H1 (cell line): ENCODE data around the gene ELOVL2. TPM values are rescaled to one million over a fixed set of nuclear protein-coding genes. Genes with fewer than 3 reads are reported as not detected.

Experiments used
- CTCF ChIA-PET: fragments of 300-600 bp; sonication (Branson Sonifier 250); formaldehyde crosslinking; loops from one replicate; lab custom pipeline; 2021; ENCODE audit not compliant: partially characterized antibody; lab: Charles Lee
- POLR2A ChIA-PET: fragments of 300-600 bp; sonication (Branson Sonifier 250); formaldehyde crosslinking; loops from one replicate; lab custom pipeline; 2021; ENCODE audit warnings: inconsistent platforms; ENCODE audit not compliant: partially characterized antibody; lab: Charles Lee
- DNase-seq, 2 experiments: peaks; one replicate each; pipeline versions ENCODE4 v3.0.0 to v3.0.0-alpha.2; 2010 to 2022; ENCODE audit warnings: low spot score in 2 of 2, low read depth in 1 of 2, mixed read lengths in 1 of 2
- FAIRE-seq: peaks from 2 replicates; lab custom pipeline; 2011; peaks lifted over from hg19 to GRCh38; lab: Jason Lieb, UNC
- H2AFZ ChIP-seq: 2 replicates; pipeline ENCODE4 v1.8.1; 2012; ENCODE audit warnings: low read length, inconsistent platforms
- H2AK5ac ChIP-seq: 2 replicates; pipeline ENCODE4 v1.6.1; 2013; ENCODE audit warnings: low read depth, low read length
- H2BK120ac ChIP-seq: replicated peaks from 2 replicates; pipeline ENCODE3; 2013; ENCODE audit warnings: low read depth, low read length, inconsistent platforms
- H2BK12ac ChIP-seq: 2 replicates; pipeline ENCODE4 v1.6.1; 2013; ENCODE audit warnings: low read depth, low read length
- H2BK15ac ChIP-seq: 2 replicates; pipeline ENCODE4 v1.6.1; 2013; ENCODE audit warnings: low read length
- H2BK20ac ChIP-seq: 2 replicates; pipeline ENCODE4 v1.6.1; 2013; ENCODE audit warnings: low read length
- H2BK5ac ChIP-seq: 2 replicates; pipeline ENCODE4 v1.6.1; 2013; ENCODE audit warnings: low read depth, low read length
- H3K14ac ChIP-seq: 2 replicates; pipeline ENCODE4 v1.6.1; 2013; ENCODE audit warnings: inconsistent platforms; ENCODE audit not compliant: insufficient read length
- H3K18ac ChIP-seq: 2 replicates; pipeline ENCODE4 v1.6.1; 2013; ENCODE audit warnings: low read length; ENCODE audit errors: extremely low read depth
- H3K23ac ChIP-seq: 2 replicates; pipeline ENCODE4 v1.6.1; 2013; ENCODE audit warnings: inconsistent platforms; ENCODE audit not compliant: insufficient read length
- H3K23me2 ChIP-seq: 2 replicates; pipeline ENCODE4 v1.6.1; 2013; ENCODE audit warnings: low read depth, low read length
- H3K27ac ChIP-seq: 2 replicates; pipeline ENCODE4 v1.6.1; 2011; ENCODE audit warnings: low read depth, low read length, inconsistent platforms
- H3K27me3 ChIP-seq, 4 experiments: replicated peaks in 1 of 4; 1 replicate in 1 of 4; 2 replicates in 3 of 4; pipeline versions ENCODE4 v1.6.1 to v1.8.1; 2011 to 2013; ENCODE audit warnings: low read length in 3 of 4, mild to moderate bottlenecking in 3 of 4, inconsistent platforms in 2 of 4, mixed read lengths in 2 of 4, moderate library complexity in 1 of 4; ENCODE audit not compliant: control insufficient read depth in 3 of 4, insufficient read depth in 3 of 4; ENCODE audit errors: extremely low read depth in 1 of 4
- H3K36me3 ChIP-seq, 4 experiments: 2 replicates each; pipeline versions ENCODE4 v1.6.1 to v1.8.1; 2011 to 2013; ENCODE audit warnings: mild to moderate bottlenecking in 4 of 4, low read length in 3 of 4, moderate library complexity in 2 of 4, control low read depth in 1 of 4, inconsistent platforms in 1 of 4; ENCODE audit not compliant: insufficient read depth in 4 of 4, control insufficient read depth in 2 of 4
- H3K4ac ChIP-seq: replicated peaks from 2 replicates; pipeline ENCODE3; 2013; ENCODE audit warnings: low read length, low read depth, mixed read lengths, inconsistent platforms; ENCODE audit not compliant: insufficient read length
- H3K4me1 ChIP-seq, 4 experiments: replicated peaks in 1 of 4; 1 replicate in 1 of 4; 2 replicates in 3 of 4; pipeline versions ENCODE4 v1.6.1 to v1.8.1; 2011 to 2013; ENCODE audit warnings: low read length in 3 of 4, inconsistent platforms in 2 of 4, mixed read lengths in 1 of 4; ENCODE audit not compliant: insufficient read depth in 4 of 4, control insufficient read depth in 3 of 4
- H3K4me2 ChIP-seq, 2 experiments: 2 replicates each; pipeline versions ENCODE4 v1.6.1 to v1.8.1; 2011 to 2013; ENCODE audit warnings: low read depth in 2 of 2, low read length in 2 of 2, control low read depth in 1 of 2, inconsistent platforms in 1 of 2, mild to moderate bottlenecking in 1 of 2; ENCODE audit not compliant: insufficient read depth in 1 of 2
- H3K4me3 ChIP-seq, 4 experiments: fragments of 200-600, 300-600 bp in 1 of 4; sonication (generic), shearing (Covaris generic), sonication (Bioruptor Twin) in 1 of 4; 2 replicates each; pipeline versions ENCODE4 v1.5.1 to v1.8.1; 2011 to 2016; ENCODE audit warnings: low read length in 4 of 4, low read depth in 3 of 4, control low read depth in 2 of 4, inconsistent platforms in 2 of 4, mild to moderate bottlenecking in 2 of 4, mixed read lengths in 1 of 4, moderate library complexity in 1 of 4; ENCODE audit not compliant: insufficient read depth in 2 of 4; ENCODE audit errors: extremely low read depth in 1 of 4
- H3K56ac ChIP-seq: replicated peaks from 2 replicates; pipeline ENCODE3; 2013; ENCODE audit warnings: low read depth, mild to moderate bottlenecking, mixed read lengths, low read length, inconsistent platforms; ENCODE audit not compliant: insufficient read length
- H3K79me1 ChIP-seq: 2 replicates; pipeline ENCODE4 v1.6.1; 2013; ENCODE audit warnings: low read depth, low read length, control low read depth
- H3K79me2 ChIP-seq, 2 experiments: 2 replicates each; pipeline versions ENCODE4 v1.6.1 to v1.8.1; 2012 to 2013; ENCODE audit warnings: low read length in 2 of 2, mild to moderate bottlenecking in 2 of 2, inconsistent platforms in 1 of 2; ENCODE audit not compliant: insufficient read depth in 2 of 2, control insufficient read depth in 1 of 2
- H3K9ac ChIP-seq, 4 experiments: replicated peaks in 1 of 4; 1 replicate in 1 of 4; 2 replicates in 3 of 4; pipeline versions ENCODE4 v1.6.1 to v1.8.1; 2011 to 2013; ENCODE audit warnings: low read depth in 3 of 4, low read length in 3 of 4, control low read depth in 2 of 4, mild to moderate bottlenecking in 2 of 4, moderate library complexity in 2 of 4, inconsistent platforms in 1 of 4; ENCODE audit errors: extremely low read depth in 1 of 4
- H3K9me3 ChIP-seq, 2 experiments: 2 replicates each; pipeline versions ENCODE4 v1.6.1 to v1.8.1; 2012 to 2013; ENCODE audit warnings: mild to moderate bottlenecking in 2 of 2, moderate library complexity in 2 of 2, control low read depth in 1 of 2, inconsistent platforms in 1 of 2, low read depth in 1 of 2, low read length in 1 of 2, mixed read lengths in 1 of 2; ENCODE audit not compliant: insufficient read depth in 2 of 2
- H4K20me1 ChIP-seq, 2 experiments: replicated peaks in 1 of 2; 2 replicates each; pipeline versions ENCODE3 to v1.8.1; 2011 to 2013; ENCODE audit warnings: inconsistent platforms in 2 of 2, low read length in 2 of 2, mild to moderate bottlenecking in 1 of 2; ENCODE audit not compliant: insufficient read depth in 2 of 2, control insufficient read depth in 1 of 2
- H4K5ac ChIP-seq: 2 replicates; pipeline ENCODE4 v1.6.1; 2013; ENCODE audit warnings: low read length, low read depth, mixed read lengths, inconsistent platforms; ENCODE audit not compliant: insufficient read length
- H4K8ac ChIP-seq: 2 replicates; pipeline ENCODE4 v1.8.0; 2013; ENCODE audit warnings: mild to moderate bottlenecking, moderate library complexity, low read length, inconsistent platforms; ENCODE audit not compliant: insufficient read depth; ENCODE audit errors: extremely low read depth
- H4K91ac ChIP-seq: replicated peaks from 2 replicates; pipeline ENCODE3; 2013; ENCODE audit warnings: low read length, mixed read lengths, inconsistent platforms; ENCODE audit not compliant: insufficient read length
- CEBPB ChIP-seq: IDR thresholded peaks from 2 replicates; pipeline ENCODE4 v1.6.1; 2012; ENCODE audit warnings: low read depth, low read length
- CHD2 ChIP-seq: IDR thresholded peaks from 2 replicates; pipeline ENCODE4 v1.6.1; 2012; ENCODE audit warnings: low read length, improper control_type of control experiment
- EZH2 ChIP-seq: fragments of 200-600 bp; sonication (generic); IDR thresholded peaks from 2 replicates; pipeline ENCODE4 v1.7.1; 2012; ENCODE audit warnings: low read depth, mild to moderate bottlenecking, moderate library complexity, low read length, inconsistent platforms; ENCODE audit not compliant: severe bottlenecking
- JUN ChIP-seq: IDR thresholded peaks from 2 replicates; pipeline ENCODE4 v1.6.1; 2011; ENCODE audit warnings: low read depth, mild to moderate bottlenecking, improper control_type of control experiment, low read length
- WGBS, 2 experiments: shearing (Covaris generic) in 1 of 2; methylation state at CpG; one replicate each; pipeline versions ENCODE4 v1.1.6 to v1.1.7; 2013 to 2015; ENCODE audit warnings: low lambda C conversion rate in 2 of 2, mixed read lengths in 2 of 2, inconsistent platforms in 1 of 2, low coverage in 1 of 2, missing lambda C conversion rate in 1 of 2; ENCODE audit not compliant: insufficient replicate concordance in 2 of 2, insufficient coverage in 1 of 2, insufficient read length in 1 of 2; ENCODE audit errors: extremely low coverage in 1 of 2, missing lambda C conversion rate in 1 of 2; 5-methylcytosine and 5-hydroxymethylcytosine counted together
- polyA plus RNA-seq, 7 experiments: library from polyadenylated mRNA; depleted of rRNA in 3 of 7; stranded (reverse) in 5 of 7; unstranded in 2 of 7; fragments of >200 nt in 5 of 7; fragments of 200-250 nt in 2 of 7; gene quantifications; 1 replicate in 5 of 7; 2 replicates in 1 of 7; 4 replicates in 1 of 7; pipeline versions ENCODE4 v1.2.1 to v1.2.3, GENCODE V29; 2011 to 2013; ENCODE audit warnings: missing spikeins in 2 of 7, mixed read lengths in 2 of 7
- total RNA-seq: library from RNA; stranded (reverse); fragmentation: NEBNext Ultra II Directional; extraction: Animal tissue kit (Norgen Biotek cat#: 25700); gene quantifications from 2 replicates; pipeline ENCODE4 v1.2.1, GENCODE V29; 2021

The ELOVL2 gene
- total and polyA plus RNA-seq, 2 of the 8 experiments (the other 6 are each of a cell fraction or from before 2014, with no cell fraction given) = 0.42 to 0.89 TPM

DNA sequence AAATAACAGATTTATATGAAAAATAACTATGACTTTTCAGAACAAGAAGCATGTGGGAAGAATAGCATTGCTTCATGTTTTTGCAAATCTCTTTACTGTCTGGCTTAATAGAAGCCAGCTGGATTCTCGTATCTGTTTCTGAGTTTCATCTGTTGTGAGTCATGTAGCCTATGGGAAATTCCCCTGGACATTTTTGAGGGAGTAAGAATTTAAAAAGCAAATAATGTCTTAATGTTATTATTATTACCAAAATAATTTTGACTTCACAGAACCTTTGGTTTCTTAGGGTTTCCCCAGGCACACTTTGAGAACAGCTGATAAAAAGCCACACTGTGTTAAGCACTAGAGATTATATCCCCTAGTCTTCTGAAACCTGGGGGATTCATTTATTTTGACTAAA, 81.4 kb downstream of the ELOVL2 start:
- Histone ChIP-seq H3K4me2 (no peak overlapping the region), H4K20me1 (peaks cover 0 to 3% of the 10 kb centered on the region in 2 experiments), H2AFZ (no peak overlapping the region), H2BK120ac (no peak overlapping the region), H3K56ac (no peak overlapping the region), H4K8ac (no peak overlapping the region), H3K9ac (no peak overlapping the region), H3K4me1 (peaks cover 0 to 4% (median 0%) of the 10 kb centered on the region in 4 experiments; a peak in 1 of 7 replicates), H3K18ac (no peak overlapping the region), H4K91ac (no peak overlapping the region), H3K14ac (no peak overlapping the region), H3K27ac (no peak overlapping the region), H3K9me3 (no peaks in the 10 kb centered on the region), H3K23ac (no peak overlapping the region), H2BK20ac (no peak overlapping the region), H3K79me1 (no peaks in the 10 kb centered on the region), H3K27me3 (peaks cover 21 to 59% (median 43%) of the 10 kb centered on the region in 4 experiments; a peak in 6 of 7 replicates), H3K36me3 (no peaks in the 10 kb centered on the region), H3K4ac (no peak overlapping the region), H3K79me2 (no peaks in the 10 kb centered on the region), H3K4me3 (no peak overlapping the region), H3K23me2 (no peaks in the 10 kb centered on the region), H2BK15ac (no peak overlapping the region), H2BK12ac (no peak overlapping the region), H2AK5ac (no peak overlapping the region), H4K5ac (no peak overlapping the region), H2BK5ac (no peak overlapping the region)
- FAIRE-seq (no peak), DNase-seq (no peak)
- WGBS, 2 experiments = 89% methylated on average over 1 of the region's 1 CpG; no CpG with 5 or more reads in 1 of the 2 experiments
- CTCF ChIA-PET = interaction anchor here (0.5 to 1.9 kb wide), 7 partner anchors 8 to 1532 kb away, joined by 3 to 7 read pairs (median 3); no protein-coding TSS in a partner anchor
- POLR2A ChIA-PET = no interaction called here
- TF ChIP-seq CEBPB (peak; percentile 34; the same call in 1 of the 2 replicates), CHD2 (no peak), JUN (no peak), EZH2 (no peak)
